GM21515 (cell line): ENCODE measurements around the gene LZTR1.

ENCODE experiments used
- ATAC-seq: cut with Tn5 transposase; IDR thresholded peaks from one replicate; pipeline ENCODE4 v1.9.1; 2021; ENCODE audit not compliant: unreplicated experiment

The LZTR1 gene

GRCh38 chr22:21014202-21014725 is 32.2 kb downstream of the LZTR1 start:
- ATAC-seq = peak; percentile 78

DNA sequence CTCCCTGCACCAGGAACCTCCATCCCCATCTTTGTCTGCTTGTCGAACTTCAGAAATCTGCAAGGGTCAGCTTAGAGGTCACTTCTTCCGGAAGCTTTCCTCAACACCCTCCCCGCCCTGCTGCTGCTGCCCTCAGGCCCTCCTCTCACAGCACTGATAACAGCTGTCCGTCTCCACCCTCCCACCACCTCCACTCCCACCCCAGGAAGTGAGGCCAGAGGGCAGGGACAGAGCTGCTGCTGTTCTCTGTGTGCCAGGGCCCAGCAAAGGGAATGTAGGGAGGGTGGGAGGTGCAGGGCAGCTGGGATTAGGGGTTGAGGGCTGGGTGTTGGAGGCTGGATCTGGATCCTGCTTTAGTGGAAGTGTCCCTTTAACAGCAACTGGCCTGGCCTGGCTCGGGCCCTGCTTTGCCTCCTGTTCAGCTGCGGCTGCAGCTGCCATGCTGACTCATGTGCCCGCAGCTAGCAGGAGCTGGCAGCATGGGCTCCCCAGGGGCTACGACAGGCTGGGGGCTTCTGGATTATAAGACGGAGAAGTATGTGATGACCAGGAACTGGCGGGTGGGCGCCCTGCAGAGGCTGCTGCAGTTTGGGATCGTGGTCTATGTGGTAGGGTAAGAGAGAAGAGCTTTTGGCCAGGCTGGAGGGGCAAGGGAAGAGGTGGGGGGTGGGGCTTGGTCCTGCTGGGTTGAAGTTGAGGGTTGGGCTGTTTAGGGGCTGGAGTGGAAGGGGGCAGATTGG is 32.8 kb downstream of the LZTR1 start, which contains the start of gene P2RX6:
Gene P2RX6, plus strand, starts transcription at position 440 of the 740 bp plus-strand sequence. Its CDS starts 10 bp downstream, at position 450.
- no peak for ATAC-seq

DNA sequence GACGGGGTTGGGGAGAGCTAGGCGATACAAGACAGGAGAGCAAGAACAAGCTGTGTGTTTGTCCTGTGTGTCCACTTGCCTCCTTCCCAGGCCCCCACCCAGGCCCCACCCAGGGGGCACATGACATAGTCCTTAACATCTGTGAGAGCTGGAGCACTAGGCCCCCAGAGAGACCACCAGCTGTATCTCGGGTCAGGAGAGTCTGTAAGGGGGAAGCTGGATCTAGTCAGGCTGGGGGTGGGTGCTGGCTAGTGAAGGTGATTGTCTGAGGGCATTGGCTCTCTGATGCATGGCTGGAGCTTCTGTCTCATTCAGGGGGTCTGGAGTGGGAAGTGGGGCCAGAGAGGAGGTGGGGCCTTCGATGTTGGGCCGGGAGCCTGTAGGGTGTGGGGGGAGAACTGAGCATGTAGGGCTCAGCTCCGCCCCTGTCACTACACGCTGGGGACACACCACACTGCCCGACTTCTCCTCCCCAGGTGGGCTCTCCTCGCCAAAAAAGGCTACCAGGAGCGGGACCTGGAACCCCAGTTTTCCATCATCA is 33.4 kb downstream of the LZTR1 start:
- no peak for ATAC-seq

DNA sequence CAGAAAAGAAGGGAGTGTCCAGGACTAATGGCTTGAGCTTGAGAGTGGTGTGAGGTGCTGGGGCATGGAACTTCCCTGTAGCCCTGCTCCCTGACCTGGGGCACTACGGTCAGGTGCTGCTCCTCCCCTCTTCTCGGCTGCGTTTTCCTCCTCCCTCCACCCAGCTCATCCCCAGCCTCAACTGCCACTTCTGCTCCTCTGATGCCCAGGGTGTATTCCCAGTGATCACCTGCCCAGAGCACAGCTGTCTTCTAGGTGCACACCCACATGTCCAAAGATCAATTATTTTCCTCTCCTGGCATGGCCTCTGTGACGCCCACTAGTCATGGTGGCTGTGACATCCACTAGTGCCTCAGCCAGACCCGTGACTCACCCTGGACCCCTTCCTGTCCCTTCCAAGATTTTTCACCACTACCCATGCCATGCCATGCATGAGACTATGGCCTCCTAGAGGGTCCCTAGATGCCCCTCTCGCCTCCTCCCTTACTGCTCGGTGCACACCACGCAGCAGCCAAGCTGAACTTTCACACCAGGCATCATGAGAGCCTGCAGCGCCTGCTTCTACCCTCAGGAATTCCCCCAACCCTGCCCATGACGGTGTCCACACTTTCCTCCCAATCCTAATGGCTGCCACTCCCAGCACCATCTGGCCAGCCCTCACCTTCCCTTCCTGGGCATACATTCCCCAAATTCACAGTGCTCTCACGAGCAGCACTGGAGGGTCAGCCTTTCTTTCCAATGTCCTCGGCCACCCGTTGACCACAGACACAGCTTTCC is 34.7 kb downstream of the LZTR1 start:
- ATAC-seq = no peak

- no peak for ATAC-seq
These were observed 36.2 kb downstream of the LZTR1 start for GRCh38 chr22:21018314-21018713.

DNA sequence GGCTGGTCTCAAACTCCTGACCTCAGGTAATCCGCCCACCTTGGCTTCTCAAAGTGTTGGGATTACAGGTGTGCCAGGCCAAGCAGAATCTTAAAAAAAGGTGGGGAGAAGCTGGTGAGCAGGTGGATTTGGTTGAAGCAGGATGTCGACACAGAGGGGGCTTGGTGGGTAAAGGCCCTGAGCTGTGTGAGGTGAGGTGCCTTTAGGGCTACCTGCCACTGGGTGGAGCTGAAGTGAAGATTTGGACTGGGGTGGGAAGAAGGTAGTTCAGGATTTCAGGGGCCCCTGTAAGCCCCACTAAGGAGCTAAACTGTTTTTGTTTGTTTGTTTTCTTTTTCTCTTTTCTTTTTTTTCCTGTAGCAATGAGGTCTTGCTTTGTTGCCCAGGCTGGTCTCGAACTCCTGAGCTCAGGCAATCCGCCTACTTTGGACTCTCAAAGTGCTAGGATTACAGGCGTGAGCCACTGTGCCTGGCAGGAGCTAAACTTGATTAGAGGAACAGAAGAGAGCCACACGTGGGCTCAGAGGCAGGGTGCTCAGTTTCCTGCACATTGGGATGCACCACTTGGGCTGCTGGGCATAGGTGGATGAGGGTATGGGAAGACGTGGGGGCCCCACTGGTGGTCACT is 38.8 kb downstream of the LZTR1 start:
- ATAC-seq = no peak

- no peak for ATAC-seq
These were observed 40.4 kb downstream of the LZTR1 start for GRCh38 chr22:21022507-21022906.

DNA sequence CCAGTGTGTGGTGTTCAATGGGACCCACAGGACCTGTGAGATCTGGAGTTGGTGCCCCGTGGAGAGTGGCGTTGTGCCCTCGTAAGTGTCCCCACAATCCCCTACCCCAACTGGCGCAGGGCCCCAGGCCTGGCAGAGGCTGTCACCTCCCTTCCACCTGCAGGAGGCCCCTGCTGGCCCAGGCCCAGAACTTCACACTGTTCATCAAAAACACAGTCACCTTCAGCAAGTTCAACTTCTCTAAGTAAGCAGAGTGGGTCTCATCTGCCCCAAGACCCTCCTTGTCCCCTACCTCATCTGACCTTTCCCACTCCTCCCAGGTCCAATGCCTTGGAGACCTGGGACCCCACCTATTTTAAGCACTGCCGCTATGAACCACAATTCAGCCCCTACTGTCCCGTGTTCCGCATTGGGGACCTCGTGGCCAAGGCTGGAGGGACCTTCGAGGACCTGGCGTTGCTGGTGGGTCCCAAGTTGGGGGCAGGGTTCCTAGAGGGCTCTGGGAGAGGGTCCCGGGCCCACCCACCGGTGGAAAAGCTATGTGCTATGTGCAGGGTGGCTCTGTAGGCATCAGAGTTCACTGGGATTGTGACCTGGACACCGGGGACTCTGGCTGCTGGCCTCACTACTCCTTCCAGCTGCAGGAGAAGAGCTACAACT is 41.0 kb downstream of the LZTR1 start:
- no peak for ATAC-seq

DNA sequence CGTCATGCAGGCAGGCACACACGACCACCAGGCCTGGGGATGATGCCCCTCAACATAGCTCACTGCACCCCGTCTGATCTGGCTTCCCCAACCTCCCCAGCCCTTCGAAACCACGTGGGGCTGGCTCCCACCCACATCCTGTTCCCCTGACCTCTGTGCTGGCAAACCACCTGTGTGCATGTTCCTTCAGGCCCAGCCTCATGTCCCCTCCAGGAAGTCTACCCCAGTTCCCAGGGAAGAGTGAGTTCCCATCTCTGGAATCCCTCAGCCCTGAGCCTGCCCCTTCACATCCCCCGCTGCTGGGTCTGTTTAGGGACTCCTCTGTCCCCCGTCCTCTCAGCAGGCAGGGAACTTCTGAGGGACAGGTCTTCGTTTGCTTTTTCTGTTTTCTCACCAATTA is 43.2 kb downstream of the LZTR1 start:
- no peak for ATAC-seq

DNA sequence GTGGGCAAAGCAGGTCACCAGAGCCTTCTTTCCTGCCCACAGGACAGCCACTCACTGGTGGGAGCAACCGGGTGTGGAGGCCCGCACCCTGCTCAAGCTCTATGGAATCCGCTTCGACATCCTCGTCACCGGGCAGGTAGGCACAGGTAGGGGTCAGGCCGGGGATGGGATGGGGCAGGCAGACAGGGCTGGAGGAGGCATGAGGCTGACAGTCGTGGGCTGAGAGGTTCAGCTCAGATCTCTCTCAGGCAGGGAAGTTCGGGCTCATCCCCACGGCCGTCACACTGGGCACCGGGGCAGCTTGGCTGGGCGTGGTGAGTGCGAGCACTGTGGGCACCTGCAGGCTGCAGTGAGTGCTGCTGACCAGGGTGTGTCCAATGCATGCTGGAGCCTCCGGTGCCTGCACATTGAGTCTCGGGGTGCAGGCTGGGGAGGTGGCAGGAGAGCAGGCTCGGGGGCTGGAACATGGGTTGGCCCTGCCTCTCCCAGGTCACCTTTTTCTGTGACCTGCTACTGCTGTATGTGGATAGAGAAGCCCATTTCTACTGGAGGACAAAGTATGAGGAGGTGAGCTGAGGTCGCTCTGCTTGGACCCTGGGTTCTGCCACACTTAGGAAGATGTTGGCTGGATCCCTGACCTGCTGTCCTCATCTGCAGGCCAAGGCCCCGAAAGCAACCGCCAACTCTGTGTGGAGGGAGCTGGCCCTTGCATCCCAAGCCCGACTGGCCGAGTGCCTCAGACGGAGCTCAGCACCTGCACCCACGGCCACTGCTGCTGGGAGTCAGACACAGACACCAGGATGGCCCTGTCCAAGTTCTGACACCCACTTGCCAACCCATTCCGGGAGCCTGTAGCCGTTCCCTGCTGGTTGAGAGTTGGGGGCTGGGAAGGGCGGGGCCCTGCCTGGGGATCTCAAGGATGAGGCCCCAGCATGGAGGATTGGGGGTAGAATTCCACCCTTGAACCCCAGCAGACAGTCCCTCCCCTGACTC is 44.0 kb downstream of the LZTR1 start:
- ATAC-seq = no peak

GRCh38 chr22:21026783-21027692 is 44.9 kb downstream of the LZTR1 start:
- no peak for ATAC-seq

DNA sequence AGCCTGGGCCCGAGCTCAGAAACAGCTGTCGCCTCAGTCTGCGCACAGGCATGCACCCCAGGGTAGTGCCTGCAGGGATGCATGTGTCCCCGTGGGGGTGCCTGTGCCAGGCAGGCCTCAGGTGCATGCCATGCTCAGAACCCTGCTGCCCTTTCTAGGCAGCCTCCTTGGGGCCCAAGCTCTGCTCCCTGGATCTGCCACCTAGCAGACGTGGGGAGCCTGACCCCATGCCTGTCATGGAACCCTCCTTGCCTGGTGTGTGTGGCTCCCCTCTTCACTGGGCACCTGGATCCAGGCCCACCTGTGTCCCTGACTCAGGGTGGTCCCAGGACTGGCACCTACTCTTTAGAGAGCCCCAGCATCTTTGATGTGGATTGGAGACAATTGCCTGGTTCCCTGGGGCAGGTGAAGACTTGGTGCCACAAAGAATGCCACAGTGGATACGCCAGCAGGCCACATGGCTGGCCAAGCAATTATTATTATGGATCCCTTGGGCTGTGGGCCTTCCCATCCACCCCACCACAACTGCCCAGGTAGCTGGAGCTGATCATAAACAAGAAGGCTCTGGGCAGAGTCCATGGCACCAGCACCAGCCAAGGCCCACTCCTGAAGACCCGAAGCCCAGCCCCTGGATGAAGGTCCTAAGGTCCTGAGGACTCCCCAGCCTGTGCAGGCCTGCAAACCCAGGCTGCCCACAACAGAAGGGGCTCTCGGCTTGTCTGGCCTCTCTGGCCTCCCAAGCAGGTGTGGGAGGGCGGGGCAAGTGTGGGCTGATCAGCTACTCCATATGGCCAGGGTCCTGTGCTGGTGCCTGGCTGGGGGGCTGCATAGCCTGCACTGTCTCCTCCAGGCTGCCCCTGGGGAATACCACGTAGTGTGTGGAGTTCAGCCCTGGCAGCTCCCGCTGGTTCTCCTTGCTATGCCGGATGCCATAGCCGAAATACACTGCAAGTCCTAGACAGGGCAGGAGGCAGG is 46.5 kb downstream of the LZTR1 start:
- no peak for ATAC-seq

GRCh38 chr22:21029486-21030025 is 47.5 kb downstream of the LZTR1 start:
- ATAC-seq = no peak

GRCh38 chr22:21030032-21030431 is 47.9 kb downstream of the LZTR1 start:
- no peak for ATAC-seq

DNA sequence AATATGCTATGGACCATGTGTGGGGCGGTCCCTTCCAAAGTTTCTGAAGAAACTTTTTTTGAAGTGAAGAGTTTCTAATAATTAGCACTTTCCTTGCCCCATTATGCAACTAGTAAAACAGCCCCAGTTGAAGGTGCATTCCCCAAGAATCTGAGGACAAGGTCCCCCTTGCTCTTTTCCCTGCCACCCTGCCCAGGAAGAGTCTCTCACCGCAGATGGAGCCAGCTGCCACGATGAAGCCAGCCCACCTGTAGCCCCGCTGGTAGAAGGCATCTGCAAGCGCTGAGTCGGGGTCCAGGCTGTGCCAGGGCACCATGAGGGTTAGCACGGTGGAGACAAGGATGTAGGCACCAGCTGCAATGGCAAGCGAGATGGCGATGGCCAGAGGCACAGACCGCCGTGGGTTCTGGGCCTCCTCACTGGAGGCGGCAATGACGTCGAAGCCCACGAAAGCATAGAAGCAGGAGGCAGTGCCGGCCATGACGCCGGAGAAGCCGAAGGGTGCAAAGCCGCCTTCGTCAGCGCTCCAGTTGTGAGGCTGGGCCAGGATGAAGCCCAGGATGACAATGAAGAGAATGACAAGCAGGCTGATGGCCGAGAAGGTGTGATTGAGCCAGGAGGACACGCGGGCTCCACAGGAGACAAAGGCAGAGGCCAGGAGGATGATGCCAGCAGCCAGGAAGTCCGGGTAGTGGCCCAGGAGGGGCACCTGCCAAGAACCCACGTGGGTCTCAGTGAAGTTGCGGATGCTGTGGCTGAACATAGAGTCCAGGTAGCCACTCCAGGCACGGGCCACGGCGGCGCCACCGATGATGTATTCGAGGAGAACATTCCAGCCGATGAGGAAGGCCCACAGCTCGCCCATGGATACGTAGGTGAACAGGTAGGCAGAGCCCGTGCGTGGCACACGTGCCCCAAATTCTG is 48.8 kb downstream of the LZTR1 start:
- no peak for ATAC-seq

- no peak for ATAC-seq
These were observed 49.5 kb downstream of the LZTR1 start for GRCh38 chr22:21031545-21032036.
